ENCODE measurements around the gene ZGPAT. TPM values are rescaled to one million over a fixed set of nuclear protein-coding genes. Genes with fewer than 3 reads are reported as not detected.

ZGPAT gene
- total RNA-seq, 2 donors from 2014 or later: 31.4 to 32.4 TPM

DNA sequence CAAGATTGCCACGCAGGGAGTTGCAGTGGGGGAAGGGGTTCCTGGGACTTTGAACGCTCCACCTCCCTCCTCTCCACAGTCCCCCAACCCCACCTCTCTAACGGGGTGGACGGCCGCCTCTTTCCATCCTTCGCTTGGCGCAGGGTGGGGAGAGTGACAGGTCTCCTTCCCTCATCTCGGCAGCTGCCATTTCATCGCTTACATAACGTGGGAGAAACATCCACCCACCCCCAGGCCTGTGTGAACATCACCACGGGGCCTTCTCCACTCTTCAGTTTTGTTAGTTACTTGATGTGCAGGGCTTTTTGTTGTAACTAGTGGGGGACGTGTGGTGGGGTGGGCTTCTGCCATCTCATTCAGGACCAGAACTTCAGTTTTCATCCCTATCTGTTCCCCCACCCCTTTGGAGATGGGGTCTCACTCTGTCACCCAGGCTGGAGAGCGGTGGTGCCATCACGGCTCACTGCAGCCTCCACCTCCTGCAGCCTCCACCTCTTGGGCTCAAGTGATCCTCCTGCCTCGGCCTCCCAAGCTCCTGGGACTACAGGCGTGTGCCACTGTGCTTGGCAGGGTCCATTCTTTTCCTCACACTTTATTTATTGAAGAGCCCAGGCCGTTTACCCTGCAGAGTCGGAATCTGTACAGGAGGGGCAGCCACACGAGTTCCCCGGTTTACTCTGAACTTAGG lies 32.0 kb upstream of the ZGPAT start:
- DNase-seq: no peak
- intact Hi-C loops (cut with DNase I, micrococcal nuclease): no loop called here
- no peak for ATAC-seq

DNA sequence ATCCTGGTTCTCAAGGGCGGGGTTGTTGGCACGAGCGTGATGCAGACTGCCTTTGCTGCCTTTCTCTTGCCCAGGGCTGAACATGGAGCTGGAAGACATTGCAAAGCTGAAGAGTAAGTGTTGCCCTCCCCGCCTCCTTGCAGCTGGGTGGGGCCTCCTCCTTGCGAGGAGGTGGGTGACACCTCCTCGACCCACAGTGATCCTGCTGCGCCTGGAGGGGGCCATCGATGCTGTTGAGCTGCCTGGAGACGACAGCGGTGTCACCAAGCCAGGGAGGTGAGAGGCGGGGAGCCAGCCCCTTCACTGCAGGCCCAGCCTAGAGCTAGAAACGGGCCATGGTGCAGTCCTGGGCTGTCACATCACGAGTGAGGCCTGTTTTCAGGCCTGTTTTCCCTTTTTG lies 29.8 kb upstream of the ZGPAT start:
- no peak for DNase-seq
- ATAC-seq: no peak
- intact Hi-C loops (cut with DNase I, micrococcal nuclease): no loop called here

DNA sequence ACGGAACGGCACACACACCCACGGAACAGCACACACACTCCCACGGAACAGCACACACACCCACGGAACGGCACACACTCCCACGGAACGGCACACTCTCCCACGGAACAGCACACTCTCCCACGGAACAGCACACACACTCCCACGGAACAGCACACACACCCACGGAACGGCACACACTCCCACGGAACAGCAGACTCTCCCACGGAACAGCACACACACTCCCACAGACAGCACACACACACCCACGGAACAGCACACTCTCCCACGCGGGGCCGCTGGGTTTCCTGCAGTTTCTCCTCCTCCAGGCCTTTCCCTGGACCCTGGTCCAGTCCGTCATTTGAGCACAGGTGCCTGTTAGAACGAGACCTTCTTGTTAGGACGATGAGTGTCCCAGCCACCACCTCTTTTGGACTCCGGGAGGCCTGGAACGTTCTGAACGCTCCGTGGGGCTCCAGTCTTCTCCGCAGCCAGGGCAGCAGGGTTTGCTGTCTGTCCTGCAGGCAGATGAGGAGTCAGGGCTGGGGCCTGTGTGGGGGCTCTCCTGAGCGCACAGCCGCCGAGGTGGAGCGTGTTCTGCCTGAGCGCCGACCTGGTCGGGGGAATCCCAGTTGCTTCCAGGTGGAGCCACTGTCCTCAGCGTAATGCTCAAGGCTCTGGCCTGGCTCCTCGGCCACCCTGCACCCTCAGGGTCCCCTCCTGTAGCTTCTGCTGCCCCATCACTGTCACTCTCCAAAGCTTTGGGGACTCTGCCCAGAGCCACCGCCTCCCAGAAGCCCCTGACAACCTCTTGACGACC lies 29.0 kb upstream of the ZGPAT start:
- ATAC-seq: no peak
- DNase-seq: no peak
- intact Hi-C loops (cut with DNase I, micrococcal nuclease): no loop called here

DNA sequence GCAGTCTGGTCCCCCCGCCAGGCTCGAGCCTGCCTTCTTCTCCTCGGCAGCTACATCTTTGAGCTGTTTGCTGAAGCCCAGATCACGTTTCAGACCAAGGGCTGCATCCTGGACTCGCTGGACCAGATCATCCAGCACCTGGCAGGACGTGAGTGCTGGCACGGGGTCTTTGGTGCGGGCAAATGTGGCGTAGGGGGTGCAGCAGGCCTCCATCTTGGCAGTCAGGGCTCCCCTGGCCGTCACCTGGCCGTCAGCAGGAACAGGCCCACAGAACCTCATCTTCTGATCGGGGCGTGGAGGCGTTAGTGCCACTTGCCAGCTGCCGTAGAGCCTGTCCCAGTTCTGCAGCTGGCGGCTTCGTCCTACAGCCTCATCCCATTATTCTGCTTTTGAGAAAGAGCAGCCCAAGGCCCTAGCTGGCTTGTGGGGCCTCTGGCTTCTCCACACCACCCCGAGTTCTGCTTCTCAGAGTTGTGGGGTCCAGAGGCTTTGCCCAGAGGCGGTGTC lies 28.0 kb upstream of the ZGPAT start:
- intact Hi-C loops (cut with DNase I, micrococcal nuclease): no loop called here
- no peak for ATAC-seq

DNA sequence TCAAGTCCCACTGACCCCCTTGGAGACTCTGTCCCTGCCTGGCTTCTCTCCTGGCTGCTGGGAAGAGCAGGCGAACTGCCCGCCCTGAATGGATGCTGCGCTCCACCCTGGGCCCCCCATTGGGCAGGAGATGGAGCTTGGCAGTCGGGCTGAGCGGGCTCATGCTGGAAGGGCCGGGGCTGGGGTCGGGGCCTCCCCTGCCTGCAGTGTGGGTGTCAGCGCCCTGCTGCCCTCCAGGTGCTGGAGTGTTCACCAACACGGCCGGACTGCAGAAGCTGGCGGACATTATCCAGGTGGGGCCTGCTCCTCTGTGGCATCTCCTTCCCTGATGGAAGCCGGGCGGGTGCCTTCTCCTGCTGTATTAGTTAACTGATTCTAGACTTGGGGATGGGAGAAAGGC lies 27.4 kb upstream of the ZGPAT start:
- ATAC-seq (no peak), DNase-seq (no peak)
- intact Hi-C loops (cut with DNase I, micrococcal nuclease): no loop called here

More for the DNA sequence above, 28.0 kb upstream of the ZGPAT start:
- DNase-seq: no peak

DNA sequence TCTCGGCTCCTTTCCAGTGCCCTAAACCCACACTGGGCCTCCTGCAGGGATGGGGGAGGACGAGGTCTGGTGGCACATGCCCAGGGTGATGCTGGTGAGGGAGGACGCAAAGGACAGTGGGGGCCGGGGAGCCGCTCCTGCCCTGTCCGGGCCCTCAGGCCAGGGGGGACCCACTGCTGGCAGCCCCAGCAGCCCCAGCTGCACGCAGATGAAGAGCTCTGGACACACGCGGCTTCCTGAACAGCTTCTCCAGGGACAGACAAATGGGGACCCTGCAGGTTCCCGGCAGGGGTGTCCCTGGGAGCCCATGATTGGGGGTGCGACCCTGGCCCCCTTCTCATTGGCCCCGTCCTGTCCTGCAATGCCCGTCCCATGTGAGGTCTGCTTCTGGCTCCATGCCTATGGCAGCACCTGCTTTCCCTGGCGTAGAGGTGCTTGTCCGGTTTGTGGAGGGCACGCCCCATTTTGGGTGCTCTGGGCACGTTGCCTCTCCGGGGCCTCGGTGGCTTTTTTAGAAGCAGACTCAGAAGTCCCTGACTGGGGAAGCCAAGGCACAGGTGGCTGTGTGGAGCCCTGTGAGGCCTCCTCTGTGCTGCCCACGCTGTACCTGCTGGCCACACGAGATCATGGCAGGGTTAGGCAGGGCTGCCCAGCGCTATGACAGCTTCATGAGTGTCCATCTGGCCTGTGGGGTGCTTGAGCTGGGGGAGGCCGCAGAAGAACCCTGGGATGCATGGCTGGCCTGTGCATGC lies 26.8 kb upstream of the ZGPAT start:
- DNase-seq: no peak
- ATAC-seq: no peak
- intact Hi-C loops (cut with DNase I, micrococcal nuclease): no loop called here

DNA sequence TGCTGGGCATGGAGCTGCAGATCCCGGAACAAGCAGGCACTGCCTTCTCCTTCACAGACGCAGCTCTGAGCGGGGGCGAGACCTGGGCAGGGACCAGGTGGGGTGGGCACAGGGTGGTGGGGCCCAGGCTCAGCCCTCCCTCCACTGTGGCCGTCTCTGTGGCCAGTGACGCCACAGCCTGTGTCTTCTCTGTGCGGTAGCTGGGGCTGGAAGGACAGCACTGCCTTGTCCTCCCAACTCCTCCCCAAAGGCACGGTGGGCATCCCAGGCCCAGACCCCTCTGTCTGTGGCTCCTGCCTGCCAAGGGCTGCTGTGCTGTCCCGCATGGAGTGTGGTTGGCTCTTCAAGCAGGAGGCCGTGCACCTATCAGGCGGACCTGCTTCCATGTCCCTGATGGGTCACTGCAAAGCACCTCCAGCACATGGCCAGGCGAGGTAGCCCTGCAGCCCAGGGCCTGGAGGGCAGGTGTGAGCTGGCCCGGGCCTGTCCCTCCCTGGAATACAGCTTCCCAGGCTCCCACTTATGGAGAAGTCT lies 26.2 kb upstream of the ZGPAT start:
- peak; percentile 4 for ATAC-seq
- intact Hi-C loops (cut with DNase I, micrococcal nuclease): no loop called here
- no peak for DNase-seq

DNA sequence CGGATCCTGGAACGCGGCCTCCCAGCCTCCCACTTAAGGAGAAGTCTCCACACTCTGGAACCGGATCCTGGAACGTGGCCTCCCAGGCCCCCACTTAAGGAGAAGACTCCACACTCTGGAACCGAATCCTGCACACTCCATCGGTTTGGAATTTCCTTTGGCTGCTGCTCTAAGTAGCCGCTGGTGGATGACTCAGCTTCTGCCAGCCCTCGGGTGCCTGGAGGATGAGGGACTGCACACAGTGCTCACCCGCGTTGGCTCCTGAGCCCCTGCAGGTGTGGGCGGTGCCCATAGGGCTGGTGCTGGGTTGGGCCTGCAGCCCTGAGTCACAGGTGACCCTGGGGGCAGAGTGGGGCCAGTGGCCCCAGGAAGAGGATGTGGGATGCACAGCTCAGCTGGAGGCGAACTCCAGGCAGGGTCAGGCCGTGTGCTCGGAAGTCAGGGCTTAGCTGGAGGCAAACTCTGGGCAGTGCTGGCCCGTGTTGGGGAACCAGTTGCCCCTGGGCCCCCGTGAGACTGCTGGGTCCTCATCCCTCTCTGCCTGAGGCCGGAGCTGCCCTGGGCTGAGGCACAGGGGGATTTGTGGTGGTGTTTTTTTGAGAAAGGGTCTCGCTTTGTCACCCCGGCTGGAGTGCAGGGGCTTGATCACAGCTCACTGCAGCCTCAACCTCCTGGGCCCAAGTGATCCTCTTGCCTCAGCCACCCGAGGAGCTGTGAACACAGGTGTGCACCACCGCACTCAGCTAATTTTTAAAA lies 25.3 kb upstream of the ZGPAT start:
- intact Hi-C loops (cut with DNase I, micrococcal nuclease): no loop called here
- ATAC-seq (no peak), DNase-seq (peak in 1 of 2 donors; percentile 58)

DNA sequence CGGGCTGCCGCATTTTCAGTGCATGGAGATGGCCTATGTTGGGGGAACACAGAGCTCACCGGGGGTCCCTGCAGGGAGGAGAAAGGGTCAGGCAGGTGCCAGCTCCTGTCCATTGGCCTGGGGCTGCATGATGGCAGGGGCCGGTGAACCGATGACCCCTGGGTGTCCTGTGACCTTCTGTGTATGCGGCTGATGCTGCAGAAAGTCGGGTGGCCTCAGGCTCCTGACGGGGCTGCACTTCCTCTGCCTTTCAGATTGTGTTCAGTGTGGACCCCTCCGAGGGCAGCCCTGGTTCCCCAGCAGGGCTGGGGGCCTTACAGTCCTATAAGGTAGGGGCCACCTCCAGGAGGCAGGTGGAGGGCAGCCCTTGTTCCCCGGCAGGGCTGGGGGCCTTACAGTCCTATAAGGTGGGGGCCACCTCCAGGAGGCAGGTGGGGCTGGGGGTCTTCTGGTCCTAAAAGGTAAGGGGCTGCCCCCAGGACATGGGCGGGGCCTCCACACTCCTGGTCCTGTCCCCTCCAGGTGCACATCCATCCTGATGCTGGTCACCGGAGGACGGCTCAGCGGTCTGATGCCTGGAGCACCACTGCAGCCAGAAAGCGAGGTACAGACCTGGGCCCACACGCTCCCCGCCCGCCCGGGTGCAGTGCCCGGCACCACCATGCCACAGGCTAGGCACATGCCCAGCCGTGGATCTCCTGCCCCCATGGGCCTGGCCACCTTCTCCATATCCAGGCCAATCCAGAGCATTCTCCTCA lies 22.4 kb upstream of the ZGPAT start:
- DNase-seq: no peak
- intact Hi-C loops (cut with DNase I, micrococcal nuclease): no loop called here
- ATAC-seq: no peak

DNA sequence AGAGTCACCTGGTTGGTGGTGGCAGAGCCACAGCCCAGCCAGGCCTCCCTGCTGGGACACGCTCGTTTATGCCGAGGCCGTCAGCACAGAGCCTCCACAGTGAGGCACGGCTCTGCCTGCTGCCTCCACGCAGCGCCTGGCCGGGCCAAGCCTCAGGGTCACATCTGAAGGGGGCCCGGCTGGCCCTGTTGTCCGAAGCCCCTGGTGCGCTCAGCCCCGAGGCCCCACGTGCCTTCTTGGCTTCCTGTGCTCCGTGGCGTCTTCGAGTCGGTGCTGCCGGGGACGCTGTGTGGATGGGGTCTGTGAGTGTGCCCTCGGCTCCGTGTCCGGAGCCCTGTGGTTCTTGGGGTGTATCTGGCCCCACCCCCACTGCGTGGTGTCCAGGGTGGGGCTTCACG lies 21.7 kb upstream of the ZGPAT start:
- intact Hi-C loops (cut with DNase I, micrococcal nuclease): no loop called here
- ATAC-seq (no peak), DNase-seq (no peak)

DNA sequence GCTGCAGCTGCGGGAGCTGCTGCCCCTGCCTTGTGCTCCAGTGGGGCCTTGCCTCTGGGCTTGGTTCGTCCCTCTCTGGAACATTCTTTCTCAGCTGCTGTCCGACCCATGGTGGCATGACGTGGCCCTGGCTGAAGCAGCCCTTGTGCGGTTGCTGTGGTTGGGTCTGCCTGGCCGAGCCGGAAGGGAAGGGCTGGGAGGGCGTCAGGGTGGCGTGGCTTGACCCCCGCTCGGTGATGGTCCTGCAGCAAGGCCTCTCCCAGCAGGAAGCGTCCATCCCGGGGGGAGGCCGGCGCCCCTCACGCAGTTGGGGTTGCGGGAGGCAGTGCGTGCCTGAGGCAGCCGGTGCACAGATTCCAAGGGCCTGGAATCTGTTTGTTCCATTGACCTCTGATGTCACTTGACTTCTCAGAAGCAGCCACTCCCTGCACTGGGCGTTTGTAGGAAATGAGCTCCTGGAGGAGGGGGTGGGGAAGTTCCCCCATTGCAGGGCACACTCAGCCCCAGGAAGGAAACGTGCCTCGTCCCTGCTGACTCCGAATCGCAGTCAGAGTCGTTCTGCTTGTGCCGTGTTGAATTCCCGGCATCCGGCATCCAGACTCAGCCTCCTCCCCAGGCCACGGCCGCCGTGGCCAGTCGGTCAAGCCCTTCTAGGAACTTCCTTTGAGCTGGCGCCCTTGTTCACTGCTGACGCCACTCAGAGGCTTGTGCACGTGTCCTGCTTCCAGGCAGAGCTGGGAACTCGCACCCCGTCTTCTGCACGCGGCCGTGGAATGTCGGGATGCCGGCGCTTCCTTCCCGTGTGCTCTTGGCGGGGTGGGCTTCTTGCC lies 21.1 kb upstream of the ZGPAT start:
- ATAC-seq (peak; percentile 68), DNase-seq (peak; percentile 76 to 87)
- intact Hi-C loops (cut with DNase I, micrococcal nuclease): no loop called here

DNA sequence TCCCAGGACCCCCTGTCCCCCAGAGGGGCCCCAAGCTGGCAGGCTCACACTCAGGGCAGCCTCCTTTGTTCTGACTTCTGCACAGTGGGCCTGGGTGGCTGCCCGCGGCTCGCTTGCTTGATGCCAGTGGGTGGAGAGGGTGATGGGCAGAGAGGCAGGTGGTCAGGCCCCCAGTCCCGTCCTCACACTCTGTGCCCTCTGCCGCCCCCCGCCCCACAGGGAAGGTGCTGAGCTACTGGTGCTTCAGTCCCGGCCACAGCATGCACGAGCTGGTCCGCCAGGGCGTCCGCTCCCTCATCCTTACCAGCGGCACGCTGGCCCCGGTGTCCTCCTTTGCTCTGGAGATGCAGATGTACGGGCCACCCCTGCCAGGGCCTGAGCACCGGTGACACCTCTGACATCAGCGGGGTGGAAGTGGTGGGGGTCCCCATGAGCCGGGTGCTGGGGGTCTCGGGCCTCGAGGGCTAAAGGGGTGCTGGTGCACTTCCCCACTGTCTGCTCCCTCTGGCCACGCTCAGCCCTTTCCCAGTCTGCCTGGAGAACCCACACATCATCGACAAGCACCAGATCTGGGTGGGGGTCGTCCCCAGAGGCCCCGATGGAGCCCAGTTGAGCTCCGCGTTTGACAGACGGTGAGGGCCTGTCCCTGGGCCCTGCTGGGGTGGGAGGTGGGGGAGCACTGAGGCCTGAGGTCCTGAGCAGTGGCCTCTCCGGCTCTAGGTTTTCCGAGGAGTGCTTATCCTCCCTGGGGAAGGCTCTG lies 20.2 kb upstream of the ZGPAT start:
- intact Hi-C loops (cut with DNase I, micrococcal nuclease): no loop called here
- ATAC-seq (no peak), DNase-seq (no peak)

DNA sequence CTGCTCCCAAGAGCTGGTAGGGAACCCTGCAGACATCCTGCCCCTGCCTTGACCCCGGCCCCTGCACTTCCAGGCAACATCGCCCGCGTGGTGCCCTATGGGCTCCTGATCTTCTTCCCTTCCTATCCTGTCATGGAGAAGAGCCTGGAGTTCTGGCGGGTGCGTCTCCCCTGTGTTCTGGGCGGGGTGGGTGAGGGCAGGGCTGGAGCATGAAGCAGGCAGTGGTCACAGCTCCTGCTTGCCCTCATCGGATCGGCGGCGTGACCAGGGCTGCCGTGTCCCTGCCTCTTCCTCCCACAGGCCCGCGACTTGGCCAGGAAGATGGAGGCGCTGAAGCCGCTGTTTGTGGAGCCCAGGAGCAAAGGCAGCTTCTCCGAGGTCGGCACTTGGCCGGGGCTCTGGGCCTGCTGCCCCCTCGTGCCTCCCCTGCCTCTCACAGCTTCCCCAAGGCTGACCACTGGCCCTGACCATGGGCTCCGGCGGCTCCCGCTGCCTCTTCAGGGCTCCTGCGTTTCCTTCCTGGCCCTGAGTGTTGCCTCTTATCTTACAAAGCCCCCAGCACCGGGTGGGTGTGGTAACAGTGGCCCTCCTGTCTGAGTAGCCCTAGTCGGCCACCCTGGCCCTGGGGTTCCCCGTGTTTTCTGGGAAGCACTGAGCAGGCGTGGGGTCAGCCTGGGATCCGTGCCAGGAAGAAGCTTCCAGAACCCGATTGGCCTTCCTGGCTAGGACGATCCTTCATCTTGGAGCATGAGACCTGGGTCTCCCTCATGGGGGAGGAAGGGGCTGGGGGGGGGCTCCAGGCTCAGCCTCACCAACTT lies 19.4 kb upstream of the ZGPAT start:
- ATAC-seq: no peak
- intact Hi-C loops (cut with DNase I, micrococcal nuclease): no loop called here
- DNase-seq: no peak

DNA sequence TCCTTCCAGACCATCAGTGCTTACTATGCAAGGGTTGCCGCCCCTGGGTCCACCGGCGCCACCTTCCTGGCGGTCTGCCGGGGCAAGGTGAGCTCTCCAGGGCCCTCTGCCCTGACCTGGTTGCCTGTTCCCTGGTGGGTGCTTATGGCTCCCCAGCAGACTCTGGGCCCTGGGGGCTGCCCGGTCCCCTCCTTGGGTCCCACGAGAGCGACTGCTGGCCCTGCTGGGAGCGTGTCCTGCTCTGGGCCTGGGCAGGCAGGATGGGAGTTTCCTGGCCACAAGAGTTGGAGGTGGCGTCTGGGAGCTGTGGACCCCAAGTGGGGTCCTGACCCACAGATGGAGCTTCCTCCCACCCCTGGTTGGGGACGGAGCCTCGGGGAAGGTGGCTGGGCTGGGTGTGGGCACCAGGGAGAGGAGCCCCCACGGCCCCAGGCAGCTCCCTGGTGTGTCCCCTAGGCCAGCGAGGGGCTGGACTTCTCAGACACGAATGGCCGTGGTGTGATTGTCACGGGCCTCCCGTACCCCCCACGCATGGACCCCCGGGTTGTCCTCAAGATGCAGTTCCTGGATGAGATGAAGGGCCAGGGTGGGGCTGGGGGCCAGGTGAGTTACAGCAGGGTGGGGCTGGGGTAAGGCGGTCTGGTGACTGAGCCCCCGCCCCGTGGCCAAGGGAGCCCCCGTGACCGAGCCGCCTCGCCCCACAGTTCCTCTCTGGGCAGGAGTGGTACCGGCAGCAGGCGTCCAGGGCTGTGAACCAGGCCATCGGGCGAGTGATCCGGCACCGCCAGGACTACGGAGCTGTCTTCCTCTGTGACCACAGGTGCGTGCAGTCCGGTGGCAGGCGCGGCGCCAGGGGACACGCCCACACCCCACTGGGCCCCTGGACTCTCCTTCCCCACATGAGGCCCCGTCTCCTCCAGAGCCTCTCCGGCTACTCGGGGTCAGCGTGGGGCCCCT lies 18.5 kb upstream of the ZGPAT start:
- intact Hi-C loops (cut with DNase I, micrococcal nuclease): no loop called here
- ATAC-seq: peak; percentile 15
- peak in 1 of 2 donors; percentile 40 for DNase-seq
